ENCODE results near the gene CHST15.

GRCh38 chr10:124105045-124105444, 11.6 kb upstream of the CHST15 start:
- TF ChIP-seq CTCF (IDR thresholded peaks at IDR 0.05): no peak
- TF ChIP-seq POLR2A (IDR thresholded peaks at IDR 0.05): no peak

All from sigmoid colon (tissue), 3 donors.